Natural killer cell treated with Interleukin-12 subunit alpha and Interleukin-12 subunit beta and Interleukin-15 and Interleukin-18, amount 100 ng/mL, for 72 hours (primary cell): ENCODE results near the gene LTBP1. TPM values are rescaled to one million over a fixed set of nuclear protein-coding genes. Genes with fewer than 3 reads are reported as not detected.

ENCODE experiments used
- ATAC-seq, 2 donors: fragments of 150-1000 bp; cut with Tn5 transposase in 1 of 2; sonication (Bioruptor Pico), chemical (Tn5 transposase) in 1 of 2; 2 replicates each; pipeline ENCODE4 v1.10.0; 2021
- DNase-seq: peaks from one replicate; pipeline ENCODE4 v3.0.0; 2022; ENCODE audit warnings: low spot score
- H3K27ac Mint-ChIP-seq, 2 donors: 1 replicate in 1 of 2; 2 replicates in 1 of 2; pipeline ENCODE4 v1.8.0; 2022; ENCODE audit warnings: mixed read lengths in 2 of 2, mild to moderate bottlenecking in 1 of 2, moderate library complexity in 1 of 2
- H3K27me3 Mint-ChIP-seq, 2 donors: 1 replicate in 1 of 2; 2 replicates in 1 of 2; pipeline ENCODE4 v1.8.0; 2022; ENCODE audit warnings: mixed read lengths in 2 of 2
- H3K36me3 Mint-ChIP-seq: one replicate; pipeline ENCODE4 v1.8.0; 2022; ENCODE audit warnings: mixed read lengths
- H3K4me1 Mint-ChIP-seq, 2 donors: 1 replicate in 1 of 2; 2 replicates in 1 of 2; pipeline ENCODE4 v1.8.0; 2022; ENCODE audit warnings: low read depth in 2 of 2, mixed read lengths in 2 of 2, mild to moderate bottlenecking in 1 of 2
- H3K4me3 Mint-ChIP-seq: one replicate; pipeline ENCODE4 v1.8.0; 2022; ENCODE audit warnings: mixed read lengths
- H3K9me3 Mint-ChIP-seq: 2 replicates; pipeline ENCODE4 v1.8.0; 2022; ENCODE audit warnings: mixed read lengths
- total RNA-seq, 2 donors: library from RNA; stranded (reverse); gene quantifications; one replicate each; pipeline ENCODE4 v1.2.3, GENCODE V29; 2022

The LTBP1 gene
- total RNA-seq, 2 donors from 2014 or later, result 0.39 to 0.76 TPM

DNA sequence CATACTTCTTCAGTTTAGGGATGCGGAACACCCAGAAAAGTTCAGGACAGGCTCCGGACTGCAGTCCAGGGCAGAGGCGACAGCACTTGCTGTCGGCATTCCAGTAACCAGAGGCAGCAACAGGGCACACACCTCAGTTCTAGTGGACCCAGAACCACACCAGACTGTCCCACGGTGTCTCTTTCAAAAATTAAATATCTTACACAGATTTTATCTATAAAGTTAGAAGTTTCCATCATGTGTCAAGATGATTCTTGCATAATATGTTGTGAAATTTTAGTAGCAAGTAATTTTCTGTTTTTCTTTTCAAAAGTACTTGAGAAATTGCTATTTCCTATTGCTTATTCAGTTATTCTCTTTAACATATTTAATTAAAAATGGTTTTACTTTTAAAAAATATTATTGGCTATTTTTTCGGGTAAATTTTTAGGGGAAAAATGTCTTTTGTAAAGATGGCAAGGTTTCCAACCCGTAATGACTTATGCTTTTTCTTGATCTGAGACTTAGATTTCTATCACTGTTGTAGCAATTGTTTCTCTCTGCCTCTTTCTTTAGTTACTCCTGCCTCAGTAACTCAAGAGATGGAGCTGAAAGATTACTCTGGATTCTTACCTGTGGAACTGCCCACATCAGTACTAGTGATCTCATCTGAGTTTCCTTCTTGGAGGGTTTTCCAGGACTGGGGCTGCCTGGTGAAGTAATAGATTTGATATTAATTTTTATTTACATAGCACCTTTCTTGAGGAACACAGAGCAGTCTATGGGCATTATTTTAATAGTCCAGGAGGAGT is 182.7 kb downstream of the LTBP1 start:
- Mint-ChIP-seq H3K4me3 (no peak overlapping the region), H3K36me3 (no peaks in the 10 kb centered on the region), H3K27ac (no peak overlapping the region), H3K27me3 (peaks cover 4 to 9% of the 10 kb centered on the region in 2 donors), H3K9me3 (no peaks in the 10 kb centered on the region), H3K4me1 (no peaks in the 10 kb centered on the region)
- no peak for DNase-seq
- no peak for ATAC-seq

DNA sequence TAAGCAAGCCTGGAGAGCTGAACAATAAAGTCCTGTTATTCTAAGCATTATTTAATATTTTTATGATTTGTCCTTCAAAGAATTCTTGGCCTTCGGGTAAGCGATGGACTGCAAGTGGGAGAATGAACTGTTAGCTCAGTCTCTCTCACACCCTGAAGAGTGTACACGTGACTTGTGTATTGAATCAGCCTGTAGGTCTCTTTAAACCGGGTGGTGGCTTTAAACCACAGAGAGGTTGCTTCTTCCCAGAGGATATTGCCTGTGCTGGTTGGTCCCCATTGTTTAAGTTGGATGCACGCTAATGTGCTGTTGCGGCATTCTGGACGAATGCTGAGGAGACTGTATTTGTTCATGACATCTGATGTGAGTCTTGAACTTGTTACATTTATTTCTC is 183.3 kb downstream of the LTBP1 start:
- Mint-ChIP-seq H3K36me3 (no peaks in the 10 kb centered on the region), H3K4me3 (no peak overlapping the region), H3K27ac (no peak overlapping the region), H3K4me1 (no peaks in the 10 kb centered on the region), H3K27me3 (peaks cover 4 to 14% of the 10 kb centered on the region in 2 donors), H3K9me3 (no peaks in the 10 kb centered on the region)
- ATAC-seq (no peak), DNase-seq (no peak)

DNA sequence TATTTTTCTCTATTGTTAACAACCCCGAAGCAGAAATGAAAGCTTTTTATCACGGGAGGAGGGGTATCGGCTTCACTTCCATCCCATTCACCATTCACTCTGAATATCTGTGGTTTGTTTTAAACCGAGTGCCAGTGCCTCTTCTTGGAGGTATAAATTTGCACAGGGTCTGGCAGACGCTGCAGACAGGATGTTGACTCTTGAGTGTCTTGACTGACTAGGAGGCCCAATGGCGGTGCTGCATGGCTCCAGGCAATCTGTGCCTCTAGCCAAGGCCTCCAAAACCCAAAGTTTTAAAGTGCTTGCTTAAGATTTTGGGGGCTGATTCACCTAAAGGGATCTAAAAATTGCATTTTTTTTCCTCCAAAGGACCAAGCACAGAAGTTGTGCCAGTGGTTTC is 183.8 kb downstream of the LTBP1 start:
- Mint-ChIP-seq H3K27me3 (peaks cover 4 to 17% of the 10 kb centered on the region in 2 donors), H3K4me1 (no peaks in the 10 kb centered on the region), H3K9me3 (no peaks in the 10 kb centered on the region), H3K36me3 (no peaks in the 10 kb centered on the region), H3K27ac (no peak overlapping the region), H3K4me3 (no peak overlapping the region)
- ATAC-seq, result no peak
- DNase-seq, result no peak

DNA sequence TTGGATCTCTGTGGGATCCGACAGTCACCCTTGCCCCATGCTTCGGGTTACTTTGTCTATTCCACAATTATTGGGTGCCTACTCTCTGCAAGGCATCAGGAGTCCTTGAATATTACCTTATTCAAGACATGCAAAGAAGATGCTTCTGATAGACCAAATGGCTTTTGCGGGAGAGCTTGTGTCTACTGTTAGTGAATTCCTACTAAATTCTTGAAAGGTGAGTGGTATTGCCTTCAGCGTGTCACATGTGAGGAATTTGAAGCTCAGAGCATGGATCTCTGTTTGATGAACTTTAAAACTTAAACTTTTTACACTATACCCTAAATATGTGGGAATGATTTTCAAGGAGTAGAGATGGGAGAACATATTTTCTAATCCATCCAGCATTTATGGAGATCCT is 184.4 kb downstream of the LTBP1 start:
- H3K4me3 Mint-ChIP-seq, result no peak overlapping the region
- no peaks in the 10 kb centered on the region for H3K36me3 Mint-ChIP-seq
- ATAC-seq (no peak), DNase-seq (no peak)
- no peak overlapping the region for H3K27ac Mint-ChIP-seq
- H3K4me1 Mint-ChIP-seq, result no peaks in the 10 kb centered on the region
- no peaks in the 10 kb centered on the region for H3K9me3 Mint-ChIP-seq
- H3K27me3 Mint-ChIP-seq, result peaks cover 4 to 17% of the 10 kb centered on the region in 2 donors

DNA sequence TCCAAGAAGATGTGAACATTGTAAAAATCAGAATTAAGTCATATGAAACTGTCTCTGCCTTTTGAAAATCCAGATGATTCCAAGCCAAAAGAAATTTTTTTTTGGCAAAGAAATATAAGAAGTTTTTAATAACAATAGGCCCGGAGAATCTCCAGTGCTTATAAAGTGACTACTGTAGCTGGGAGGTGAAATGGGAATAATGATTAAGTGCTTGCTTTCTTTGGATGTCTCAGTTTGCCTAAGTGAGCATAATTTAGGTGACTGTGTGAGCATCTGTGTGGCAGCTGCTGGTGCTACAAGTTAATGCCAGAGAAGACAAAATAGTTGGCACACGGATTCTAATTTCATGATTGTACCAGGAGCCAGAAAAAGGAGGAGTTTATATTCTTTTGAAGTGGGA is 185.0 kb downstream of the LTBP1 start:
- Mint-ChIP-seq H3K9me3 (no peaks in the 10 kb centered on the region), H3K36me3 (no peaks in the 10 kb centered on the region), H3K4me3 (no peak overlapping the region), H3K27me3 (peaks cover 4 to 17% of the 10 kb centered on the region in 2 donors), H3K27ac (no peak overlapping the region), H3K4me1 (peaks cover 0 to 4% of the 10 kb centered on the region in 2 donors)
- ATAC-seq (no peak), DNase-seq (no peak)

DNA sequence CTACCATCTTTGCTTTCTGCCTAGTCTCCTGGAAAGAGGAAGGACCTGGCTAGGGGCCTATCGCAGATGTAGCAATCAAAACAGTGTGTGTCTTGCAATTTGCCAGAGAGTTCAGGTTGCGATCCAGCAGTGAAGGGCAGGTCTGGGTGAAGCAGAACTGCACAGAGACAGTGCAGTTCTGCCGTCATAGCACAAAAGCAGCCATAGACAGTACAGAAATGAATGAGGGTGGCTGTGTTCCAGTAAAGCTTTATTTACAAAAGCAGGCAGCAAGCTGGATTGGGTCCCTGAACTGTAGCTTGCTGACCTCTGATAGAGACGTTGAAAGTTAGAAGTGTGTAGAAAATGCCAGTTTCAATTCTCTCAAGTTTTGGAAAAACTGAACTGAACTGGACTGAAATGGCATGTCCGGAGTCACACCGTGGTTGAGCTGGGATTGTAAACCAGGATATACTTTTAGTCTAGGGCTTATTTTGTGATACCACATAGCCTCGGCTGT is 186.8 kb downstream of the LTBP1 start:
- H3K36me3 Mint-ChIP-seq, result no peaks in the 10 kb centered on the region
- H3K4me1 Mint-ChIP-seq, result peaks cover 0 to 4% of the 10 kb centered on the region in 2 donors
- no peak overlapping the region for H3K4me3 Mint-ChIP-seq
- H3K27me3 Mint-ChIP-seq, result peaks cover 3 to 8% of the 10 kb centered on the region in 2 donors
- ATAC-seq (peak in 1 of 2 donors; percentile 15), DNase-seq (no peak)
- H3K9me3 Mint-ChIP-seq, result no peaks in the 10 kb centered on the region
- no peak overlapping the region for H3K27ac Mint-ChIP-seq

DNA sequence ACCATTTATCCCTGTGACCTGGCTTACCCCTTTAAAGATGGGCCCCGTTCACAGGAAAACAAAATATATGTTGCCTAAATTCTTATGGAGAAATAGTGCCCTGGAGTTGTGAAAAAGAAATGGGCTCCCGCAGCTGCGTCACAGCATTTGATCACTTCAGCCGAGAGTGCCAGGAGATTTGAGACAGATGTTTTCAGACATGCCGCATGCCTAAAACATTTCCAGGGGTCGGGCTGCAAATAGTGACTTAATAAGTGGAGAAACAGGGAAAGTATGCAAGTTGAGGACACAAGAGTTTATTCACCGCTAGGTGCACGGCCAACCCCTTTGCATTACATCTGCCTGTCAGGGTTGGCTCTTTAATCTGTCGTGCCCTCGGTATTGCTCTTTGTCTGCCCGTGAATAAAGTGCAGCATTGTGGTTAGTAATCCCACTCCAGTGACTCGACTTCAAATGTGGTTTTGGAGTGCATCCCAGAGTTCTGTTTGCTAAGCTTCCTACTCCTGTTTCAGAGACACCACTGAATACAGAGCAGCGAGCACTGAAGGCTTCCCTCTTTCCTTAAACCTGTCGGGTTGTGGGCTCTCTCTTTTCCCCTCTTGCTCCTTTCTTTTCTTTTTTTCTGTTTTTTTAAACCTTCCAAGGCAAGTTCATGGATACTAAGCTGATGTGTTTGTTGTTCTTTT is 187.5 kb downstream of the LTBP1 start:
- ATAC-seq, result no peak
- no peak for DNase-seq
- no peak overlapping the region for H3K4me3 Mint-ChIP-seq
- H3K36me3 Mint-ChIP-seq, result no peaks in the 10 kb centered on the region
- peaks cover 3 to 9% of the 10 kb centered on the region in 2 donors for H3K27me3 Mint-ChIP-seq
- H3K27ac Mint-ChIP-seq, result no peak overlapping the region
- H3K9me3 Mint-ChIP-seq, result no peaks in the 10 kb centered on the region
- peaks cover 0 to 4% of the 10 kb centered on the region in 2 donors for H3K4me1 Mint-ChIP-seq

DNA sequence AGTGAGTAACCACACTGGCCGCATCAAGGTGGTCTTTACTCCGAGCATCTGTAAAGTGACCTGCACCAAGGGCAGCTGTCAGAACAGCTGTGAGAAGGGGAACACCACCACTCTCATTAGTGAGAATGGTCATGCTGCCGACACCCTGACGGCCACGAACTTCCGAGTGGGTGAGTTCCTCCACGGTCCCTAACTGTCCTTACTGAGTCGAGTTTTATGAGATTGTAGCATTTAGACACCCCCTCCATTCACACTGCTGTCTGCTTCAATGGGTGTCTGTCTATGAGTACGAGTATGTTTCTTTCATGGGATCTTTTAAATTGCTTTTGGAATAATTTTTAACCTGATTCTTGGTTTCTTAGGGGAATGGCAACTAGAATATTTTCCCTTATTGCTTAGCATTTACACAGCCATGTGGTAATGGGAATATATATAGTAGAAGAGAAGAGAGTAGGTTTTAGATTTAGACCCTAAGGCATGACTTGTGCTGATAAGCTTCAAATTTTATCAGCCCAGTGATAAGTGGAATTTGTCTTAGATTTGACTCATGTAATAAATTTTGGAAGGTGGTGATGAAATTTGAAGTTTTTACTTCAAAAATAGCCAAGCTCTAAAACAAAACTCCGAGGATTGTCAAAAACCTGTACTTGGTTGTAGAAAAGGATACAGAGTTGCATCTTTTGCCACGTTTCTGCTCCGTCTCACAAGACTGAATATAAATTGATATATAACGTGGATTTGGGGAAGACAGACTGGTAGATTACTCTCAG is 188.2 kb downstream of the LTBP1 start:
- H3K27me3 Mint-ChIP-seq, result peaks cover 3 to 16% of the 10 kb centered on the region in 2 donors

DNA sequence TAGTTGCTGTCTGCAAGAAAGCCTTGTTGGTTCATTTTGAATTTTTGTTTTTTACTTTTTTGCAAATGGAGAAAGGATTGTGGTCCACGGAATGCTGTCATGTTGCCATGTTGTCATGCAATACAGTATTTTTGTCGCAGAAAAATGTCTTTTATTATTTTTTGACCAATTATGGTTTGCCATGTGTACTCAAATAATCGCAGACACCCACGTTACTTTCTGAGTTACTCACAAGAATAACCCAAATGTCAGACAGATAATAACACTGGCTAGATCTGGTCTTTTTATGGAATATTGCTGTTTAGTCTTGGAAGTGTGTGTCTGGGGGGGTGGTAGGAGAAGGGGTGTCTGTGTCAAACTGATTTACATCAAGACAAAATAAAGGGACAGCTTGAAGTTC is 188.9 kb downstream of the LTBP1 start:
- H3K4me3 Mint-ChIP-seq, result no peak overlapping the region
- peaks cover 3 to 16% of the 10 kb centered on the region in 2 donors for H3K27me3 Mint-ChIP-seq
- H3K4me1 Mint-ChIP-seq, result peaks cover 0 to 8% of the 10 kb centered on the region in 2 donors

More for the DNA sequence above, 188.2 kb downstream of the LTBP1 start:
- no peak for DNase-seq
- Mint-ChIP-seq H3K27ac (no peak overlapping the region), H3K4me1 (peaks cover 0 to 8% of the 10 kb centered on the region in 2 donors), H3K4me3 (no peak overlapping the region), H3K36me3 (no peaks in the 10 kb centered on the region), H3K9me3 (no peaks in the 10 kb centered on the region)
- no peak for ATAC-seq

DNA sequence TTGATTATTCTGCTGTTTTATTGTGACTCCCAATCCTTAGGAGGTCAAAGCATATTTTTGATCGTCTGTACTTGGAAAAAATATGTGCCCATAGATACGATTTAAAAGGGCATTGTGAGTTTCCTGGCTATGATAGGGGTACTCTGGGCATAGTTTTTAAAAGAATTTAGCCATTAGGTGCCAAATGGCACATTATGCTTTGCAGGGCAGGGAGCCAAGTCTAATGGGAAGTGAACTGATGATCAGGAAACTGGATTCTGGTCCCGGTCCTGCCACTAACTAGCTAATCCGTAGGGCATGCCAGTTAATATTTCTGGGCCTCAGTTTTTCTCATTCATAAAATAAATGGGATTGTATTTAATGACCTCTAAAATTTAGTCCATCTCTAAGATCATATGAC is 189.3 kb downstream of the LTBP1 start:
- H3K4me1 Mint-ChIP-seq, result peaks cover 0 to 8% of the 10 kb centered on the region in 2 donors
- no peaks in the 10 kb centered on the region for H3K36me3 Mint-ChIP-seq
- H3K27me3 Mint-ChIP-seq, result peaks cover 3 to 16% of the 10 kb centered on the region in 2 donors
- H3K9me3 Mint-ChIP-seq, result no peaks in the 10 kb centered on the region
- H3K27ac Mint-ChIP-seq, result no peak overlapping the region
- ATAC-seq (no peak), DNase-seq (no peak)
- H3K4me3 Mint-ChIP-seq, result no peak overlapping the region

More for the DNA sequence above, 188.9 kb downstream of the LTBP1 start:
- H3K27ac Mint-ChIP-seq, result no peak overlapping the region
- no peaks in the 10 kb centered on the region for H3K36me3 Mint-ChIP-seq
- H3K9me3 Mint-ChIP-seq, result no peaks in the 10 kb centered on the region
- DNase-seq, result no peak
- ATAC-seq, result no peak

DNA sequence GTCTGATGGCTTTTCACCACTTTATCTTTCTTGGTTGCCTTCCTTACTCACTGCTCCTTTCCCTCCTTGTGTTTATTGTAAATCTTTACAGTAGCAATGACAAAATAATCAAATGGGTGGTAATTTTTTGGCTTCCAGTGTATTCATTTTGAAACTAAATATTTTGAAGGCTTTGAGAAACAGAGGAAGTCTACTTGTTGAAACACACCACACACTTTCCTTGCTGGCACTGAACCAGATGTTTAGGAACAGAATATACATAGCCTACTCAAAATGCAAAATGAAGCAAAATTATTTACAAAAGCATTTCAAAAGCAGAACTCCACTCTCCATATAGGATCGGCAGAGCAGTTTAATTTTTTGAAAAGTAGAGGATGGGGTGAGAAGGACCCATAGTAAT is 189.8 kb downstream of the LTBP1 start:
- H3K4me1 Mint-ChIP-seq, result peaks cover 0 to 8% of the 10 kb centered on the region in 2 donors
- ATAC-seq (peak in 1 of 2 donors; percentile 38), DNase-seq (no peak)
- H3K9me3 Mint-ChIP-seq, result no peaks in the 10 kb centered on the region
- H3K27me3 Mint-ChIP-seq, result peaks cover 3 to 16% of the 10 kb centered on the region in 2 donors
- peak overlapping the region; percentile 31 for H3K4me3 Mint-ChIP-seq
- no peak overlapping the region for H3K27ac Mint-ChIP-seq
- H3K36me3 Mint-ChIP-seq, result no peaks in the 10 kb centered on the region

DNA sequence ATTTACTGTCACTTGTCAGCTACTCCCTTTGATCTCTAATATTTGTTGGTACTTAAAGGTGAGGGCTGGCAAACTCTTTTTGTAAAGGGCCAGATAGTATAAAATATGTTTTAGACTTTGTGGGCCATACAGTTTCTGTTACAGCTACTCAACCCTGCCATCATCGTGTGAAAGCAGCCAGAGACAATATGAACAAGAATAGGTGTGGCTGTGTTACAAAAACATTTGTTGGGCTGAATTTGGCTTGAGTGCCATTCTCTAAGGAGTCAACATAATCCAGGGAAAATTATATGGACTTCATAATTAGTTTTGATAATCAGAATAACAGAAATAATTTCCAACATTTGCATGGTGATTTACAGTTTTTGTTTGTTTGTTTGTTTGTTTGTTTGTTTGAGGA is 190.6 kb downstream of the LTBP1 start:
- Mint-ChIP-seq H3K4me1 (peaks cover 0 to 8% of the 10 kb centered on the region in 2 donors), H3K27me3 (peaks cover 3 to 16% of the 10 kb centered on the region in 2 donors), H3K27ac (no peak overlapping the region), H3K36me3 (no peaks in the 10 kb centered on the region), H3K4me3 (no peak overlapping the region), H3K9me3 (no peaks in the 10 kb centered on the region)
- ATAC-seq (no peak), DNase-seq (no peak)

DNA sequence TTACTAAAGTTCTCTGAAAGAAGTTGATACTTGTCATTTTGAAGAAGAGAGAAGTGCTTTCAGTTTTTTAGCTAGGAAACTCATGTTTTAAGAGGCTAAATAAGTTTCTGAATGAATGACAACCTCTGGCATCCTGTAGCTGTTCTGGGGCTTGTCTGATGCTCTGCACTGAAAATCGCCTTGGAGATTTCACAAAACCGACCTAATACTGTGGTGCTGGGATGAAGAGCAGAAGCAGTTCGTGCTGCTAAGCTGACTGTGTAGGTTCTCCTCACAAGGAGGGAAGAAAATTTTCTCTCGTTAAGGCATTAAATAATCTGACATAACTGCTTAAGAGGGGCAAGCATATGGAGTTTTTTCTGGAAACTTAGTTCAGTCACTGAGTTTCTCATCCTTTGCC is 193.2 kb downstream of the LTBP1 start:
- Mint-ChIP-seq H3K4me1 (peaks cover 0 to 8% of the 10 kb centered on the region in 2 donors), H3K36me3 (no peaks in the 10 kb centered on the region), H3K9me3 (no peaks in the 10 kb centered on the region), H3K4me3 (no peak overlapping the region), H3K27ac (no peak overlapping the region), H3K27me3 (peaks cover 3 to 11% of the 10 kb centered on the region in 2 donors)
- ATAC-seq, result no peak
- DNase-seq, result no peak
